Stimulated activated CD4-positive, alpha-beta T cell treated with anti-CD3 and anti-CD28 coated beads, Interleukin-1b, Interleukin-23, amount 100 ng/mL, for 1 hour (primary cell): ENCODE measurements around the gene ATAD2B.

Experiments used
- DNase-seq, 2 donors: peaks; one replicate each; pipeline ENCODE4 v3.0.0-alpha.2; 2020; ENCODE audit warnings: low read depth in 2 of 2

The ATAD2B gene

DNA sequence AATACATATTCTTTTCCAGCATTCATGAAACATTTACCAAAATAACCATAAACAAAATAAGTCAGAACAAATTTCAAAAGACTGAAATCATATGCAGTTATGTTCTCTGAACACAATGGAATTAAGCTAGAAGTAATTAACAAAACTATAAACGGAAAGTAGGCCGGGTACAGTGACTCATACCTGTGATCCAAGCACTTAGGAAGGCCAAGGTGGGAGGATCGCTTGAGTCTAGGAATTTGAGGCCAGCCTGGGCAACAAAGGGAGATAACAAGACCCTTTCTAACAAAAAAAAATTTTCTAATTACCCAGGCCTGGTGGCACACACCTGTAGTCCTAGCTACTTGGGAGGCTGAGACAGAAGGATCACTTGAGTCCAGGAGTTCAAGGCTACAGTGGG, 14.9 kb downstream of the ATAD2B start:
- no peak for DNase-seq

DNA sequence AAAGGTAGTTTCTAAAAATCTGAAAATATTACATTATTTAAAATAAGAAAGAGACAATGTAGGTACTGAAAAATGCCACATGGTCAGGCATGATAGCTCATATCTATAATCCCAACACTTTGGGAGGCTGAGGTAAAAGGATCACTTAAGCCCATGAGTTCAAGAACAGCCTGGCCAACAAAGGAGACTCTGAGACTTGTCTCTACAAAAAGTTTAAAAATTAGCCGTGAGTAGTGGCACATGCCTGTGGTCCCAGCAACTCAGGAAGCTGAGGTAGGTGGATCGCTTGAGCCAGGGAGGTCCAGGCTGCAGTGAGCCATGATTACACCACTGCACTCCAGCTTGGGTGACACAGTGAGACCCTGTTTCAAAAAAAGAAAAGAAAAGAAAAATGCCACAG, 21.8 kb downstream of the ATAD2B start:
- no peak for DNase-seq

DNA sequence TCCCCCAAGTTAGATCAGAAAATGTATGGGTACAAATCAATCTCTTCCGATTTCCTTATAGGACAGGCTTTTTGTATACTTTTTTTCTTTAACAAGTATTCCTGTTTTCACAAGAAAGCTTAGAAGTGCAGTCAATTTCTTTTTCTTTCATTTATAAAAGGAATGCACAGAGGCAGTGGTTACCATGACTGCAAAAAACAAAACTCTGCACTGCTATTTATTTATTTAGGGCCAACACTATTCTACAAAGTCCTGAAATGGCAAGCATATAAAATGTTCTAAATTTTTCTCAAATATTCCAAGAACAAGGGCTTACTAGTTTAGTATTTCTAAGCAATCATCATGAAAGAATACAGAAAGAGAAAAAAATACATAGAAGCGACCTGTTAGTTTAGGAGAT, 22.2 kb downstream of the ATAD2B start:
- no peak for DNase-seq

DNA sequence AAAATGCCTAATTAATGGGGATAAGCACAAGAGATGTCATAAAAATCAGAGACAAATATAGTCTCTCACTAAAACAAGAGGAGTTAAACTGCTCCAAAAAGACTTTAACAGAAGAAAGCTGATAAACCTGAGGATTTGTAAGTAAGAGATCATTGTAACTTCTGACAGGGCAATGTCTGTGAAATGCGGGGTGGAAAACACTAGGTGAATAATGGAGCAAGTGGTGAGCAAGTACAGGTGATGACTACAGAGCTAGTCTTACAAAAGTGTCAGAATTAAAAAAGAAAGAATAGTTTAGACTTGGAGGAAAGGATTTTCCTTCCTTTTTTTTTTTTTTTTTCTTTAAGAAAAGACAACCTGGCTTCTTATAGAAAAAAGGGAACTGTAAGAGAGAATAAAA, 22.7 kb downstream of the ATAD2B start:
- no peak for DNase-seq

DNA sequence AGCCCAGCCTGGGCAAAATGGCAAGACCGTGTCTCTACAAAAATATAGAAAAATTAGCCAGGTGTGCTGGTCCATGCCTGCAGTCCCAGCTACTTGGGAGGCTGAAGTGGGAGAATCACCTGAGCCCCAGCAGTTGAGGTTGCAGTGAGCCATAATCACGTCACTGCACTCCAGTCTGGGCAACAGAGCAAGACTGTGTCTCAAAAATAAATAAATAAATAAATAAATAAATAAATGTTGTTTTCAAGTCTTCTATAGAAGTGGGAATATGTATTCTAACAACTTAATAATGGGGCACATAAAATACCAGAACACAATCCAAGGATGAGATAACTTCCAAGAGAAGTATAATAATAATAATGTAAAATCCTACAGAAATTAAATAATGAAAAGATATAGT, 23.9 kb downstream of the ATAD2B start:
- no peak for DNase-seq

DNA sequence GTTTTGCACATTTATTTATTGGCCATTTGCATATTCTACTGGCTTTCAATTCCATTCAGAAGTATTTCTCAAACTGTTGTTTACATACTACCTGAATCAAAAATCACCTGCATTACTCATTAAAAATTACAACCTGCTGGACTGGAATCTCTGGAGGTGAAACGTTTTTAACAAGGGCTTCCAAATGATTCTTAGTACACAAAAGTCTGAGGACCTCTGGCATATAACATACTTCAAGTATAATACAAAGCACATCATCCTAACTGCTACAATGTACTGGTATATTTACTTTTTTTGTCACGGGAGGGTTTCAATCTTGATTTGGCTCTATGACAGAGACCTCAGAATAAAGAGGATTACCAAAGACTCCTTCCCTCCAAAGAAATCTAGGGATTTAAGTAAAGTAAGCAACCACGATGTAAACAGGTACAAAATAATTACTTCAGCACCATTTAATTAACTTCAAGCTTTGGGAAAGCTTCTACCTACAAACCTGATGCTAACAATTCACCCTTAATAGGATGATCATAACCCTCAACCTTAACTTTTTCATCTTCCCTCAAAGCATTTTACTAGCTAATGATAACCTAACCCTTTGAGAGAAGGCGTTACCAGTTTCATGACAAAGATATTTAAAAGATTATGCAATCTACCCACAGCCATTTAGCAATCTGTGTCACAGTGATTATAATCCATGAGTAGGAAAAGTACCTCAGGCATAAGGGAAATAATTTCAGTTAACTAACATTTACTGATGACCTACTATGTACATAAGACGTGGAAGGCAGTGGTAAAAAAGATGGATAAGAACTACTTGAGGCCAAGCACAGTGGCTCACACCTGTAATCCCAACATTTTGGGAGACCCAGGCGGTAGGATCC, 24.7 kb downstream of the ATAD2B start:
- DNase-seq: no peak

DNA sequence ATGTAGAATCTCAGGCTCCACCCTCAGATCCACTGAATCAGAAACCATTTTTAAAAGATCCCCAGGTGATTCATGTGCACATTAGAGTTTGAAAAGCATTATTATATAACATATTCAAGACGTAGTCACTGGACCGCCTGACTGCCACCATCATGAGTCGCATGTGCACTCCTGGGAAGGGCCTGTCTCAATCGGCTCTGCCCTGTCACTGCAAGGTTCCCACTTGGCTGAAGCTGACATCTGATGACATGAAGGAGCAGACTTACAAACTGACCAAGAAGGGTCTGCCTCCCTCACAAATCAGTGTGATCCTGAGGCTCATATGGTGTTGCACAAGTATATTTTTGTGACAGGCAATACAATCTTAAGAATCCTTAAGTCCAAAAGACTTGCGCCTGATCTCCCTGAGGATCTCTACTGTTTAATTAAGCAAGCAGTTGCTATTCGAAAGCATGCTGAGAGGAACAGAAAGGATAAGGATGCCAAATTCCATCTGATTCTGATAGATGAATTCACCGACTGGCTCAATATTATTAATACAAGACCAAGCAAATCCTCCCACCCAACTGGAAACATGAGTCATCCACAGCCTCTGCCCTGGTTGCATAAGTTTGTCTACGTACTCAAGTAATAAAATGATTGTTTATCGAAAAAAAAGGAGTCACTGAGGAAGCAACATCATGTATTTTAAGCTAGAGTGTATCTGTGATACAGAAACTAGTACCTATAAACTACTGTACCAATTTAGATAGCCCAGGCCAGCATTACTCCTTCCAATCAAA, 26.2 kb downstream of the ATAD2B start:
- DNase-seq: no peak

DNA sequence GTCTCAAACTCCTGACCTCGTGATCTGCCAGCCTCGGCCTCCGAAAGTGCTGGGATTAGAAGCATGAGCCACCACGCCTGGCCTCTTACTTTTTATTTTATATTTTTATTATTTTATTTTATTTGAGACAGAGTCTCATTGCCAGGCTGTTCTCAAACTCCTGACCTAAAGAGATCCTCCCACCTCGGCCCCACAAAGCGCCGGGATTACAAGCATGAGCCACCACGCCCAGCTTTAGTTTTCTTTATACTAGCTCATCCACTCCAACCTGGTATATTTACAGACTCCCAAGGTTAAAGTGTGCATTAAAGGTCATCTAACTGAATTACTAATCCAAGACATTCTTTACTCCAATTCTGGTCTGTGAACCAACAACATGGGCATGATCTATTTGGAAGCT, 26.8 kb downstream of the ATAD2B start:
- no peak for DNase-seq

DNA sequence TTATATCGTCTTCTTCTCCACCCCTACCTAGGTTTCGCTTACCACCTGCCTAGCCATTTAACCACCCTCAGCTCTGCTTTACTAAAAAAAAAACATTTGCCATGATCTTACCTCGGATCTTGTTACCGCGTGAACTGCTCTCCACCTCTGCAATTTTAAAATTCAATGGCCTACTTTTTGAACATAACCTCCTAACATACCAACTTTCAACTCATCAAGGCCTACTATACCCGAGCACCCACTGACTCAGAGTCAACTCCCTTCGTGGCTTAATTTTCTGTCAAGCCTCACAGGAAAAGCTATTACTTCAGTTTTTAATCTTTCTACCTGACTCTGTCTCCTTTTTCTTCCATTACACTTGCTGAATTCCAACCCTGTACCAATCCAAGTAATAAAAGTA, 55.7 kb downstream of the ATAD2B start:
- DNase-seq: no peak

DNA sequence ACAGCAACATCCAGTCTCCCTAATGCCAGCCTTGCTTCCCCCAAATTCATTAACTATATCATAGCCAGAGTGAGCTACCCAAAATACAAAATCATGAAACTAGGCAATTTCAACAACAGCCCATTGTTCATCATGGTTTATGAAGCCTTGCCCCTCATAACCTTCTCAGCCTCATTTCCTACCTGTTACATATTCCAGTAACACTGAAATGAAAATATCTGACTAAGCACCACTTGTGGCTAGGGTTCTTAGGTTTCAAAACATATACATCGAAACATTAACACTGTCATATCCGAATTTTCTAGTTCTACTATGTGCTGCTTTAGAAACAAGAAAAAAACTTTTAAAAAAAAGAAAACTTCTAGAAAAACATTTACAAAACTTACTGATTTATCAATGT, 59.5 kb downstream of the ATAD2B start:
- no peak for DNase-seq

DNA sequence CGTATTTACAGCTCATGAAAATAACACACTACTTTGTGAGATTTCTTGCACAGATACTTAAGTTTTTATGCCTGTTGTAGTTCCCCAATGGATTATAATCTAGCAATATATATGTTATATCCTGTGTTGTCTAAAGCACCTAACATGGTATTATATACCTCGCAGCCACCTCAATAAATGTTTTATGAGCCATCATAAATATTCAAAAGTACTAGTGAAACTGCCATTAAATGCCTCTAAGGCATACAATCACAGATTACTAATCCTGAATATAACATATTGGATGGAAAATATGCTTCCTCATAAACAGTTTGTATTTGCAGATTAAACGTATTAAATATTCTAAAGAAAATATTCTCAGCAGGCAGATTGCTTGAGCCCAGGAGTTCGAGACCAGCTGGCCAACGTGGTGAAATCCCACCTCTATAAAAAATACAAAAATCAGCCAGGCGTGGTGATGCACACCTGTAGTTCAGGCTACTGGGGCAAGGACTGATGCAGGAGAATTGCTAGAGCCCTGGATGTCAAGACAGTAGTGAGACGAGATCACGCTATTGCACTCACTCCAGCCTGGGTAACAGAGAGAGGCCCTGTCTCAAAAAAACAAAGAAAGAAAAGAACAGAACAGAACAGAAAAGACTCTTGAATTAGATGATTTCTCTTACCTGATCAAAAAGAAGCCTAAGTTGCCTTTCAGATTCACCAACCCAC, 64.1 kb downstream of the ATAD2B start:
- DNase-seq: no peak

DNA sequence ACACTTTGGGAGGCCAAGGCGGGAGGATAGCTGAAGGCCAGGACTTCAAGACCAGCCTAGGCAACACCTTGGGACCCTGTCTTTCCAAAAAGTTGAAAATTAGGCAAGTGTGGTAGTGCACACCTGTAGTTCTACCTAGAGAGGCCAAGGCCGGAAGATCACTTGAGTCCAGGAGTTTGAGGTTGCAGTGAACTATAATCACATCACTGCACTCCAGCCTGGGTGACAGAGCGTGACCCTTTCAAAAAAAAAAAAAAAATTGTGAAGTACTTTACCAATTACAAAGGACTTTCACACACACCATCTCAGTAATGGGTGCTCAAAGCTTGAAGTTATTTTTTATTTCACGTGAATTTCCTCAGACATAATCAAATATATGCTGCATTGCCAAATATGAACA, 65.0 kb downstream of the ATAD2B start:
- DNase-seq: no peak

DNA sequence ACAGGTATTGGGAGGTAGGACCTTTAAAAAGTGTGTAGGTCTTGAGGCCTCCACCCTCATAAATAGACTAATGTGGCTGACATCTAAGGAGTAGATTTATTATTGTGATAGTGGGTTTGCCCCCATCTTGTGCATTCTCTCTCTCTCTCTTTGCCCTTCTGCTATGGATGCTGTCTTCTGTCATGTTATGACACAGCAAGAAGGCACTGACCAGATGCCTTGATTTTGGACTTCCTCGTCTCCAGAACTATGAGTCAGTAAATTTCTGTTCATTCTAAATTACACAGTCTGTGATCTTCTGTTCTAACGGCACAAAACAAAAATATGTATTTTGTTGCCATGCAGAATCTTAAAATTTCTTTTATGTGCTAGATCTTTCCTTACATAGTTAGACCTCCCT, 66.9 kb downstream of the ATAD2B start:
- no peak for DNase-seq

DNA sequence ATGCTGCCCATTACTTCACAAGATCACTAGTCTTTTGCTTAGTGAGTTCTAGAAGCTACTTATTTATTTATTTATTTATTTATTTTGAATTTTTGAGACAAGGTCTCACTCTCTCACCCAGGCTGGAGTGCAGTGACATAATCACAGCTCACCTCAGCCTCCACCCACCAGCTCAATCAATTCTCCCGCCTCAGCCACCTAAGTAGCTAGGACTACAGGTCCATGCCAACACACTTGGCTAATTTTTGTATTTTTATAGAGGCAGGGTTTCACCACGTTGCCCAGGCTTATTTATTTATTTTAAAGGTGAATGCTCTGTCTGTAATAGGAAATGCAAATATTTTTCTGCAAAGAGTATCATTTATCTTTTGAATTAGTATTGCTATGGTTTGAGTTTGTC, 67.7 kb downstream of the ATAD2B start:
- no peak for DNase-seq

DNA sequence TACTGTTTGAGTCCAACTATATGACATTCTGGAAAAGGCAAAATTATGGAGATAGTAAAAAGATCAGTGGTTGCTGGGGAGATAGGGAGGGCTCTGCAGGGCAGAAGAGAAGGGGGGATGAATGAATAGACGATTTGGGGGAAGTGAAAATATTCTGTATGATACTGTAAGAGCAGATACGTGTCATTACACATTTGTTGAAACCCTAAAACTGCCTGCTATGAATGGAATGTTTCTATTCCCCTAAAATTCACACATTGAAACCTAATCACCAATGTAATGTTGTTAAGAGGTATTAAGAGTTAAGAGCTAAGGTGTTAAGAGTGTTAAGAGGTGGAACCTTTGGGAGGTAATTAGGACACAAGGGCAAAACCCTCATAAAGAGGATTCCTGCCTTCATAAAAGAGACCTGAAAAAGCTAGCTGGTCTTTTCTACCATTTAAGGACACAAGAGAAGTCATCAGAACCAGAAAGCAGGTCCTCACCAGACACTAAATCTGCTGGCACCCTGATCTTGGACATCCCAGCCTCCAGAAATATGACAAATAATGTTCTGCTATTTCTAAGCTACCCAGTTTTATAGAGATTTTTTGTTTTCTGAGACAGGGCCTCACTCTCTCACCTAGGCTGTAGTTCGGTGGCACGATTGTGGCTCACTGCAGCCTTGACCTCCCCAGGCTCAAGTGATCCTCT, 76.2 kb downstream of the ATAD2B start:
- no peak for DNase-seq

DNA sequence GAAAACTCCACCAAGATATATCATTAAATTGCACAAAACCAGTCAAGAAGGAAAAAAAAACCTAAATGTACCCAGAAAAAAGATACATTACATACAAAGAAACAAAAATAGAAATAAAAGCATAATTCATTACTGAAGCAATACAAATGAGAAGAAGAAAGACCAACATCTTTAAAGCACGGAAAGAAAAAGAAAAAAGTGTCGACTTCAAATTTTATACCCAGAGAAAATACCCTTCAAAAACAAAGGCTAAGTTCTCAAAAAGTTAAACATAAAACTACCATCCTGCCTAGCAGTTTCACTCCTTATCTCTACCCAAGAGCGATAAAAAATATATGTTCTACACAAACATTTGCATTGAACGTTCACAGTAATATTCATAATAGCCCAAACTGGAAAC, 82.0 kb downstream of the ATAD2B start:
- DNase-seq: no peak

DNA sequence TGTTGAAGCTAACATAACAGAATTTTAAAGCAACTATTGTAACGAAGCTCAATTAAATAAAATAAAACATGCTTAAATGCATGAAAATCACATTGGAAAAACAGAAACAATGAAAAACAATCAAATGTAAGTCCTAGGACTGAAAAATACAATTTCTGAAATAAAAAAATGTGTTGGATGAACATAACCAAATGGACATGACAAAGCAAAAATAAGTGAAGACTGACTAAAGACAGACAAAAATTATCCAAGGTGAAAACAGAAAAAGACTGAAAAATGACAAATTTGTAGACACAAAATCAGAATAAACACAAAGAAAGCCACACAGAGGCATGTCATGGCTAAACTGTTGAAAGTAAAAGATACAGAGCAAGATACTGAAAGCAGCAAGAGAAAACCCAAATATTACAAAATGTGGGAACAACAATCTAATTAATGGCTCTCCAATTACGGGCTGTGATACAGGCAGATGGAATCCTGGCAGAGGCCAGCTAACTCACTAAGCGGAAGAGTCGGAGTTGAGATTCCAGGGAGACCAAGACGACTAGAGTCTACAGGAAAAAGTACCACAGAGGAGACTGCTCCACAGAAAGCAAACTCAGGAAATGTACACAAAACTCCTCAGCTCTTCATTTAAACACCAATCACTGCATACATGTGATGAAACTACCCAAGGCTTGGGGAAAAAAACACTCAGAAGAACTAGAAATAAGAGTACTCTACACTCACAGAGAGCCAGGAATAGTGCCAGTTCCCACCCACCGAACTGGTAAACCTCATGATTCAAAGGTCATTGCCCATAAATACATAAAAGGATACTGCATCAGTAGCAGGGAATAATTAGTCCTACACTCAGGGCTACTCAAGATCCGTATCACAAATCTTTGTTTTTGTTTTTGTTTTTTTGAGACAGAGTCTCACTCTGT, 83.6 kb downstream of the ATAD2B start:
- no peak for DNase-seq

DNA sequence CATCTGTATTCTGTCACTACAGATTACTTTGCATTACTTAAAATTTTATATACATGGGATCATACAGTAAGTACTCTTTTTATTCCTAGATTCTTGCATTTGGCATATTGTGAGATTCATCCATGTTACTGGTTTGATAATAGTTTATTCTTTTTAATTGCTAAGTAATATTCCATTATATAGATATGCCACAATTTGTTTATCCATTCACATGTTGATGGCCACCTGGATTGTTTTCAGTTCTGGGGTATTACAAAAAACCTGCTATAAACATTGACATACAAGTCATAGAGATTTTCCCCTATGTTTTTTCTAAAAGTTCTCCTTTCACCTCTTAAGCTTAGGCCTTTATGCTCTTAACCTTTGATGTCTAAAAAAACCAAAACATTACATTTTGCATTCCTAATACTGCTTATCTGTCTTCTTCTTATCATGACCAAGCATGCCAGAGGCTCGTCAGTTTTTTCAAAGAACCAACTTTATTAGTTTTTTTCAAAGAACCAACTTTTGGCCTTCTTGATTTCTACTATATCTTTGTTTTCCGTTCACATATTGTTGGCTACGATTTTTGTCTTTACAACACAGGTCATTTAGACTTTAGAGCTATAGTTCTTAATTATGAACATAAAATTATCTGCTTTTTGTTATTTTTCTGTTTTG, 86.9 kb downstream of the ATAD2B start:
- no peak for DNase-seq

DNA sequence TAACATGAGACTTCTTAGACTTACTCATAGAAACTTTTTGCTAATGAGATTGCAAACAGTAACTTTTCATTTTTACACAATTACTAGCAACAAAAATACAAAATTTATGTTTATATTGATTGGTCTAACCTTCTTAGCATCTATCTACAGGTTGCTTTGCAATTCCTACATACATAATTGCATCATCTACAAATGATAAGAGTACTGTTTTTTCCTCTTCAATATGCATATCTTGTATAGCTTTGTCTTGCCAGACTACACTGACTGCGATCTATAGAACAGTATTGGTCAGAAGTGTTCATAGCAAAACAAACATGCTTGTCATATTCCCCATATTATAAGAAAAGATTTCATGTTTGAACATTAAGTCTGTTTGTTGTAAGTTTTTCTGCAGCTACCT, 87.9 kb downstream of the ATAD2B start:
- no peak for DNase-seq

DNA sequence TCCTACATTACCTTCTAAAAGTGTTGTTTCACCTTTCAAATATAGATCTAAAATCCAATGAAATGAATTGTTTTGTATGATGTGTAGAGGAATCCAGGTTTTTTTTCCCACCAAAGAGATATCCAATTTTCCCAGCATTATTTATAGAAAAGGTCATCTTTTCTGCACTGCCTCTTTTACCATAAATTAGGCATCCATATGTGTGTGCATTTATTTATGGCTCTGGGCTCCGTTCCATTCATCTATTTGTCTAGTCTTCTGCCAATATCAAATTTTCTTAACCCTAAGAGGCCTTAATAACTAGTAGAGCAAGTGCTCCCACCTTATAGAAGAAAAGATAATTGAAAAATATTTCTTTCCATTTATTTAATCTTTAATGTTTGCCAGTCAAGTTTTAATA, 88.3 kb downstream of the ATAD2B start:
- no peak for DNase-seq
